Measurements from ENCODE around the gene SPOCK1. TPM values are rescaled to one million over a fixed set of nuclear protein-coding genes. Genes with fewer than 3 reads are reported as not detected.

SPOCK1 gene
- total and polyA plus RNA-seq, 2 of the 4 experiments (the other 2 are of a cell fraction), result 5.0 to 20.3 TPM

- Histone ChIP-seq H2BK15ac (ENCODE audit: low read depth, low read length) (no peak overlapping the region), H3K14ac (replicated peaks; ENCODE audit: low read depth, low read length) (no peak overlapping the region), H3K9me1 (ENCODE audit: insufficient read depth, low read length) (no peaks in the 10 kb centered on the region), H3K79me1 (ENCODE audit: low read depth in 1 of 2, low read length in 2 of 2) (no peaks in the 10 kb centered on the region), H3K27me3 (ENCODE audit: control insufficient read depth, insufficient read depth, low read length) (no peaks in the 10 kb centered on the region), H4K20me1 (ENCODE audit: insufficient read depth, low read length) (no peaks in the 10 kb centered on the region), H3K27ac (ENCODE audit: insufficient read depth, low read length) (no peak overlapping the region), H3K4me2 (ENCODE audit: low read depth, low read length) (no peak overlapping the region), H3K36me3 (ENCODE audit: control insufficient read depth, insufficient read depth, low read length) (no peaks in the 10 kb centered on the region), H2AFZ (replicated peaks; ENCODE audit: low read length, poor library complexity) (no peak overlapping the region), H3K9me3 (ENCODE audit: control insufficient read depth, insufficient read depth, low read length) (no peaks in the 10 kb centered on the region), H3K18ac (ENCODE audit: low read depth, low read length) (no peak overlapping the region), H4K8ac (ENCODE audit: low read depth in 2 of 2, low read length in 2 of 2) (no peak overlapping the region), H2AK9ac (replicated peaks; ENCODE audit: low read depth, low read length, poor library complexity) (no peak overlapping the region), H4K5ac (ENCODE audit: low read depth, low read length) (no peak overlapping the region), H2BK5ac (ENCODE audit: low read depth, low read length, poor library complexity, severe bottlenecking) (no peak overlapping the region), H2BK120ac (ENCODE audit: low read depth, low read length) (no peak overlapping the region), H3K4ac (ENCODE audit: low read depth, low read length) (no peak overlapping the region), H3K4me1 (ENCODE audit: control insufficient read depth, insufficient read depth, low read length) (no peaks in the 10 kb centered on the region), H4K91ac (ENCODE audit: insufficient read depth, low read depth, low read length) (no peak overlapping the region), H2AK5ac (ENCODE audit: low read depth, low read length) (no peak overlapping the region), H3K23ac (ENCODE audit: low read depth, low read length) (no peak overlapping the region), H3K9ac (ENCODE audit: low read depth, low read length) (no peak overlapping the region), H3K56ac (ENCODE audit: extremely low read depth, insufficient read depth, low read length) (no peak overlapping the region), H2BK20ac (ENCODE audit: low read depth, low read length) (no peak overlapping the region), H3K4me3 (ENCODE audit: insufficient read depth, low read depth, low read length) (no peak overlapping the region)
- ChIA-PET CTCF (no interaction called here), POLR2A (ENCODE audit: unreplicated experiment) (no interaction called here)
- intact Hi-C loops (cut with micrococcal nuclease), result no loop called here
- no TSS peak for BruUV-seq (replicated peaks)
- WGBS, 2 experiments (ENCODE audit: extremely low coverage in 2 of 2, insufficient read length in 1 of 2), result no CpG with 5 or more reads among the region's 6 CpGs
- TF ChIP-seq CTCF (conservative IDR thresholded peaks at IDR 0.05; ENCODE audit: low read depth, low read length) (no peak), RFX5 (IDR thresholded peaks at IDR 0.05; ENCODE audit: low read depth, low read length) (no peak), BHLHE40 (IDR thresholded peaks at IDR 0.05; ENCODE audit: low read depth, low read length) (no peak), MAFK (IDR thresholded peaks at IDR 0.05; ENCODE audit: low read depth, low read length) (no peak), RAD21 (IDR thresholded peaks at IDR 0.05; ENCODE audit: low read length) (no peak), SMC3 (IDR thresholded peaks at IDR 0.05; ENCODE audit: low read depth, low read length) (no peak), CEBPB (IDR thresholded peaks at IDR 0.05; ENCODE audit: low read depth, low read length) (no peak), MAZ (IDR thresholded peaks at IDR 0.05; ENCODE audit: borderline replicate concordance, low read depth, low read length) (no peak), POLR2A (IDR thresholded peaks at IDR 0.05; ENCODE audit: low read depth, low read length) (no peak), MXI1 (IDR thresholded peaks at IDR 0.05; ENCODE audit: borderline replicate concordance, low read depth, low read length) (no peak), ELK1 (IDR thresholded peaks at IDR 0.05; ENCODE audit: borderline replicate concordance, low read depth, low read length) (no peak)
- dilution Hi-C loops (cut with HindIII; ENCODE audit: low sequenced_read_pairs, unreplicated experiment), result no loop called here
- in situ Hi-C loops (cut with MboI; ENCODE audit: low sequenced_read_pairs), result no loop called here
- no peak for ATAC-seq (ENCODE audit: low read depth)
- DNase-seq, result no peak
Measured at GRCh38 chr5:137461391-137462264, 37.5 kb downstream of the SPOCK1 start.

All from IMR-90 (cell line).